GM18873 (cell line): Measurements from ENCODE around the gene MMD.
"Not testable (repeated sequence)": the region's sequence is repeated elsewhere in the genome, so short reads cannot be mapped to it uniquely, and the experiment has no call there.

Experiments
- ATAC-seq: cut with Tn5 transposase; IDR thresholded peaks from one replicate; pipeline ENCODE4 v1.9.1; 2021; ENCODE audit warnings: mild to moderate bottlenecking, moderate library complexity, moderate number of reproducible peaks; ENCODE audit not compliant: unreplicated experiment, low FRiP score

MMD gene, protein sequence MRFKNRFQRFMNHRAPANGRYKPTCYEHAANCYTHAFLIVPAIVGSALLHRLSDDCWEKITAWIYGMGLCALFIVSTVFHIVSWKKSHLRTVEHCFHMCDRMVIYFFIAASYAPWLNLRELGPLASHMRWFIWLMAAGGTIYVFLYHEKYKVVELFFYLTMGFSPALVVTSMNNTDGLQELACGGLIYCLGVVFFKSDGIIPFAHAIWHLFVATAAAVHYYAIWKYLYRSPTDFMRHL

GRCh38 chr17:55421179-55421934 is at the start of gene MMD:
TSS of gene MMD (minus strand) at chr17:55421835. CDS start at chr17:55421695, 140 bp downstream.
- ATAC-seq = peak; percentile 21

GRCh38 chr17:55466671-55467070 is 45.0 kb upstream of the MMD start:
- no peak for ATAC-seq

DNA sequence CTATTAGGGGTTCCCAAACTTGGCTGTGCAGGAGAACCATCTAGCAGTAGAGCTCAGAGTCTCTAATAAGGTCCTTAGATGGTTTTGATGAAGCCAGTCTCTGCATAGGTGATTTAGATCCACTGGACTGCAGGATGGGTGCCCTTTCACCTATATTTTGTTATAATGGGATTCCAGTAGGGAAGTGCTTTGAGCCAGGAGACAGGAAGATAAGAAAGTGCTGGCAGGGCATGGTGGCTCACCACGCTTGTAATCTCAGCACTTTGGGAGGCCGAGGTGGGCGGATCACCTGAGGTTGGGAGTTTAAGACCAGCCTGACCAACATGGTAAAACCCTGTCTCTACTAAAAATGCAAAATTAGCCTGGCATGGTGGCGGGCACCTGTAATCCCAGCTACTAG is 44.1 kb upstream of the MMD start:
- ATAC-seq = not testable (repeated sequence)

DNA sequence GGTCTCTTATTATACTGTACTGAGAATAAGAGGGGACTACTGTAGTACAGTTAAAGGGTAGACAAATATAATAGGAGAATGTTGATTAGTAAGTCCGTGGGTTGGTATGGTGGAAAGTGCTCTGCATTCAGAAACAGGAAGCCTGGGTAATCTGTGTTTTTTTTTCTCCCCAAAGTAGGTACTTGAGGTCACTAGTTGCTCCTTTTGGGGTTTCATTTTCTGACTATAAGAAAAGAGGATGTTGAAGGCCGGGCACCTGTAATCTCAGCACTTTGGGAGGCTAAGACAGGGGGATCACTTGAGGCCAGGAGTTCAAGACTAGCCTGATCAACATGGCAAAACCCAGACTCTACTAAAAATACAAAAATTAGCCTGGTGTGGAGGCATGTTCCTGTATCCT is 42.0 kb upstream of the MMD start:
- ATAC-seq = peak; percentile 68

DNA sequence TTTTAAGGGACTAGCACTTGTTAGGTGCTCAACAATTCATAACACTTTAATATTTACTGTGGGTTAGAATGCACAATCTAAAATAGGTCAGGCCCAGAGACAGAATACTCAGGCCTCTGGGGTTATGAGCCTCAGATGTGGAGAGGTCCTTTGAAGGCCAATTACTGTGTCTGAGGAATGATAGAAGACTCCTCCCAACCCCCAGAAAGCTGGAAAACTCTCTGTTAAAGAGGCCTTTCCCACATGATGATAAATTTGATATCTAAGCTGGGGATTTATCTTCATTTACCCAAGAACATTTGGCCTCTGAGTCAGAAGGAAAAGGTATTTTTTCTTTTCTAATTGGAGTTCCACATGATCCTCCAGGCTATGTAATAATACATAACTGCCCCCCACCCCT is 41.1 kb upstream of the MMD start:
- ATAC-seq = no peak

- ATAC-seq = no peak
These were observed 40.6 kb upstream of the MMD start for GRCh38 chr17:55462234-55462633.

DNA sequence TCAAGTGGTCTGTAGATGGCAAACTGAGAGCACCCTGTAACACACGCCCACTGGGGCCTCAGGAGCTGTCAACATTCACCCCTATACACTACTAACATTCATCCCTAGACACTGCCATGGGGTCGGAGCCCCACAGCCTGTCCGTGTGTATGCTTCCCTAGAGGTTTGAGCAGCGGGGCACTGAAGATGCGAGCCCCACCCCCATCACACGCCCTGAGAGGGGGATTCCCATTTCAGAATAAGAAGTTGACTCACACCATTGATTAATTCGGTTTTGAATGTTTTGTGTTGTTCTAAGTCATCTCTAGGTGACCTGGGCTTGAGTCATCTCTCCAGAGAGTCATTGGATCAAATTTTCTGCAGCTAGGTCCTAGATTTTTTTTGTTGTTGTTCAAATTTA is 37.3 kb upstream of the MMD start:
- ATAC-seq = no peak

- ATAC-seq = no peak
These were observed 36.8 kb upstream of the MMD start for GRCh38 chr17:55458287-55458900.

- ATAC-seq = no peak
These were observed 34.9 kb upstream of the MMD start for GRCh38 chr17:55456307-55457240.

GRCh38 chr17:55454906-55455474 is 33.4 kb upstream of the MMD start:
- no peak for ATAC-seq

- ATAC-seq = no peak
These were observed 32.4 kb upstream of the MMD start for GRCh38 chr17:55453839-55454557.

DNA sequence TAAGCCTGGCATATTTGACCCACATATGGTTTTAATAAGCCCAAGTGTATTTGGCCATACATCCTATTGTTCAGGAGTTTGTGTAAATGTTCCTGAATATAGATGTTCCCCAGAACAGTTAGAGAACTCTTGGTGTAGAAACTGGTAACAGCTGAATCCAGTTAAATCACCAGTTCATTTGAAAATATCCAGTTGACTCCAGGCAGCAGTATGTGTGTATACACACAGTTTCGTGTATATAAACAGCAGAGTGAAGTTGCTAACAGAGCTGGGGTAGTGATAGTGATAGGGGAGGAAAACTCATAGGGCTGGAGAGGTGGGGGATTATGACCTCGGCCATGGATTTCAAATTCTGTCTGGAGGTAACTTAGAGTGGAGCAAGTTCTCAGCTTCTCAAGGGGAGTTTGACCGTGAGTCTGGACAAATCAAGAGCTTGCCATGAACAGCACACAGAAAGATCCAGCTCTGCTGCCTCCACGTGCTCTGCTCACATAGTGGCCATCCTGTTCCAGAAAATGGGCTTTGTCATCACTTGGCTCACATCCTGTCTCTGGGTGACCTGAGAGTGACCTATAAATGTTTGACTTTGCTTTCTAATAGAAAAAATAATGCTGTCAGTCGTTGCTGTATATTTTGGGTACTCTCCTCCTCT is 30.6 kb upstream of the MMD start:
- no peak for ATAC-seq

DNA sequence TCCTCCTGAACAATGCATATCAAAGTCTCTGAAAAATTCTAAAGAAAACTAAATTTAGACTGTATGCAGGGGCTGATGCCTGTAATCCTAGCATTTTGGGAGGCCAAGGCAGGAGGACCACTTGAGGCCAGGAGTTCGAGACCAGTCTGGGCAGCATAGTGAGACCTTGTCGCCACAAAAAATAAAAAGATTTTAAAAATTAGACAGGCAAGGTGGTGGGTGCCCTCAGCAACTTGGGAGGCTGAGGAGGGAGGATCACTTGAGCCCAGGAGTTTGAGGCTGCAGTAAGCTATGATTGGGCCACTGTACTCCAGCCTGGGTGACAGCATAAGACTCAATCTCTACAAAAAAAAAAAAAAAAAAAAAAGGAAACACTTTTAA is 30.1 kb upstream of the MMD start:
- no peak for ATAC-seq

GRCh38 chr17:55451203-55451641 is 29.6 kb upstream of the MMD start:
- ATAC-seq = no peak

DNA sequence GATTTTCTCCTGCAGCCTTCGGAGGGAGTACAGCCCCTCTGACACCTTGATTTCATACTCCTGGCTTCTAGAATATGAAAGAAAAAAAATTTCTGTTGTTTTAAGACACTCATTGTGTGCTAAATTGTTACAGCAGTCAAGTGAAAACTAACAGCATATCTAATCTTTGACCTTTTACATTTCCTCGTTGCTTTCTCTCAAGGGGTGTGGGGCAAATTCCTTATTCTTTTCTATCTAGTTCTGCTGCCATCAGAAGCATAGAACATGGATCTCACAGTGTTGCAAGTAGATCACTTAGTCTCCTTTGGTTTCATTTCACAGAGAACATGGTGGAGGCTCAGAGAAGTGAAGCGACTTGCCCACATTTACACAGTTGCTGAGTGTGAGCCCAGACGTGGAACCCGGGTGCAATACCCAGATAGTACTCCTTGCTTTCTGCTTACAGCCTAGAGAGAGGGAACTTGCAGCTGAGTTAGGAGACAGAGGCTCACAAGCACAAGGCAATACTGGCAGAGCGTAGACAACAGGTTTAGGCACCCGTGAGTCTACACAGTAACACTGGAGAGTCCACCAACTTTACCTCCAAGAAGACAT is 28.7 kb upstream of the MMD start:
- ATAC-seq = no peak

- no peak for ATAC-seq
These were observed 27.0 kb upstream of the MMD start for GRCh38 chr17:55448681-55449080.

DNA sequence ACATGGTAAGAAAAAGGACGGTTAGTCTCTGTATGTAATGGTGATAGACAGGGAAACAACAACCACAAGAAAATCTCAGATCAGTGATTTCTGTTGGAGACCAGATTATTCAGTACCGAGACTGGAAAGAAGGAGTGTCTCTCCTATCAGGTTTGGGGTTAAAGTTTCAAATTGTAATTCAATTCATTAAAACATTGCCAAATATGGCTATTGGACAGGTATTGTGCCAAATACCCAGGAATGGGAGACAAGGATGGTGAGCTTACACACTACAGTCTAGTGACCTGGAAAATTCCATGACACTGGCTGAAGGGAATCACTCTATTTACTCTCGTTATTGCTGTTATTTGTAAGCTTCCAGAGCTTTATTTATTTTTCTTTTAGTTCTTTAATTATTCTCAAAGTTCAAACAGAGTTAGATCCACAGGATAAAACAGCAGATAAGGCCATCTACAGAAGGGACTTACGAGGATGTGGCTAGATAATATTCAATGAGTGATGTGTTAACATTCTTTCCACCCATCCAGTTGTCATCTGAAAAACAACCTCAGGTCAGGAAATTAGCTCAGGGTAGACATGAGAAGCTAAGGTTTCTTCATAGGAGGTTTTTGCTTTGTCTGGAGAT is 25.1 kb upstream of the MMD start:
- no peak for ATAC-seq

DNA sequence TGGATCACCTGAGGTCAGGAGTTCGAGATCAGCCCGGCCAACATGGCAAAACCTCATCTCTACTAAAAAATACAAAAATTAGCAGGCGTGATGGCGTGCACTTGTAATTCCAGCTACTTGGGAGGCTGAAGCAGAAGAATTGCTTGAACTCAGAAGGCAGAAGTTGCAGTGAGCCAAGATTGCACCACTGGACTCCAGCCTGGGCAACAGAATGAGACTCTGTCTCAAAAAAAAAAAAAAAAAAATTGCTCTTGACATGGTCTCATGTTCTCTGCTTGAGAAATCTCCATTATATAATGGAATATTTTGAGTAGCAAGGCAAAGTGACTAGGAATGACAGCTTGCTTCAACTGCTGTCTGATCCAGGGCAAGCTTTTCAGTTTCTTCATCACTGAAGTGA is 24.4 kb upstream of the MMD start:
- not testable (repeated sequence) for ATAC-seq
